A549 (cell line): ENCODE results near the gene PLTP.

Experiments used
- EP300 ChIP-seq, 2 experiments: fragments of >200 bp; sonication (Bioruptor Twin); formaldehyde crosslinking; IDR thresholded peaks; 2 replicates in 1 of 2; 3 replicates in 1 of 2; pipeline ENCODE4 v1.6.1; 2016 to 2017
- FOXS1 ChIP-seq: fragments of 250-450 bp; sonication (Bioruptor Pico); IDR thresholded peaks from 2 replicates; pipeline ENCODE4 v1.5.0; 2020; ENCODE audit warnings: mild to moderate bottlenecking, moderate library complexity
- KDM5A ChIP-seq: fragments of 200-600 bp; sonication (generic); IDR thresholded peaks from 2 replicates; pipeline ENCODE4 v1.6.1; 2016; ENCODE audit warnings: antibody characterized with exemption, mild to moderate bottlenecking
- MYC ChIP-seq: IDR thresholded peaks from 2 replicates; pipeline ENCODE4 v1.6.1; 2012; ENCODE audit warnings: mild to moderate bottlenecking, inconsistent platforms, low read length, improper control_type of control experiment, borderline replicate concordance
- POLR2A ChIP-seq: IDR thresholded peaks from 2 replicates; pipeline ENCODE4 v1.6.1; 2012; ENCODE audit warnings: mild to moderate bottlenecking, low read length
- RAD21 ChIP-seq, 2 experiments: fragments of >200 bp in 1 of 2; sonication (Bioruptor Twin) in 1 of 2; formaldehyde crosslinking in 1 of 2; IDR thresholded peaks in 1 of 2; conservative IDR thresholded peaks in 1 of 2; 2 replicates in 1 of 2; 3 replicates in 1 of 2; pipeline ENCODE4 v1.6.1; 2012 to 2018; ENCODE audit warnings: inconsistent platforms in 1 of 2
- ZNF302 ChIP-seq: fragments of 250-450 bp; sonication (Bioruptor Pico); IDR thresholded peaks from 2 replicates; pipeline ENCODE4 v1.9.0; 2021; ENCODE audit warnings: inconsistent platforms, mild to moderate bottlenecking, moderate library complexity
- ZSCAN20 ChIP-seq: fragments of 250-450 bp; sonication (Bioruptor Pico); IDR thresholded peaks from 2 replicates; pipeline ENCODE4 v1.8.0; 2022; ENCODE audit warnings: mild to moderate bottlenecking, moderate library complexity
- TF ChIP-seq, protein P1 (sequence below): fragments of >200 bp; sonication (Bioruptor Twin); formaldehyde crosslinking; IDR thresholded peaks from 3 replicates; pipeline ENCODE4 v1.5.1; 2016
- TF ChIP-seq, protein P2 (sequence below): fragments of 450-650 bp; IDR thresholded peaks from 2 replicates; pipeline ENCODE4 v1.6.1; 2014; ENCODE audit warnings: antibody characterized with exemption
- TF ChIP-seq, protein P3 (sequence below): fragments of 200-600 bp; sonication (generic); IDR thresholded peaks from 2 replicates; pipeline ENCODE4 v1.6.1; 2016; ENCODE audit warnings: antibody characterized with exemption, mild to moderate bottlenecking, moderate library complexity
- TF ChIP-seq, protein P4 (sequence below): IDR thresholded peaks from 2 replicates; pipeline ENCODE4 v1.6.1; 2012

DNA sequence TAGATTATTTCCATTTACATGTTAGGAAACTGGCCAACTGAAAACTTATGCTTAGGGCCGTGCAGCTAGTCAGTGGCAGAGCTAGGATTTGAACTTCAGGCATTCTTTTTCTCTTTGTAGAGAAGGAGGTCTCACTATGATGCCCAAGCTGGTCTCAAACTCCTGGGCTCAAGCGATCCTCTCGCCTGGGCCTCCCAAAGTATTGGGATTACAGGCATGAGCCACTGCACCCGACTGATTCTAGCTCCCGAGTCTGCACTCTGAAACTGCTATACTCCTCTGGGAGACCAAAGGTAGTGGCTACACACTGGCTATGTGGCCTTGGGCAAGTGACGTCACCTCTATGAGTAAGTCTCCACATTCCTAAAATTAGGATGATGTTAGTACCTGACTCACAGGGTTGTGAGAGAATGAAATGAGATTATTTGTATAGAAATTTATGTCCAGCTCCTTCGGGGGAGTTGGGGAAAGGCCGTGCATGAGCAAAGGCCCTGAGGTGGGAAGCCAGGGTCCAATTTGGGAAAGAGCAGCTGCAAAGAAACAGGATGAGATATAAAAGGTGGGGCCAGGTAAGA, 6.4 kb downstream of the PLTP start:
- TF ChIP-seq POLR2A (no peak), MYC (no peak), KDM5A (no peak), ZNF302 (CRISPR knock-in tag) (no peak), RAD21 (conservative IDR thresholded peaks at IDR 0.05 in 1 of 2, IDR thresholded peaks at IDR 0.05 in 1 of 2) (no peak), EP300 (IDR thresholded peaks at IDR 0.05) (no peak), FOXS1 (CRISPR knock-in tag) (no peak), ZSCAN20 (CRISPR knock-in tag) (no peak)
- TF ChIP-seq, protein P1, sequence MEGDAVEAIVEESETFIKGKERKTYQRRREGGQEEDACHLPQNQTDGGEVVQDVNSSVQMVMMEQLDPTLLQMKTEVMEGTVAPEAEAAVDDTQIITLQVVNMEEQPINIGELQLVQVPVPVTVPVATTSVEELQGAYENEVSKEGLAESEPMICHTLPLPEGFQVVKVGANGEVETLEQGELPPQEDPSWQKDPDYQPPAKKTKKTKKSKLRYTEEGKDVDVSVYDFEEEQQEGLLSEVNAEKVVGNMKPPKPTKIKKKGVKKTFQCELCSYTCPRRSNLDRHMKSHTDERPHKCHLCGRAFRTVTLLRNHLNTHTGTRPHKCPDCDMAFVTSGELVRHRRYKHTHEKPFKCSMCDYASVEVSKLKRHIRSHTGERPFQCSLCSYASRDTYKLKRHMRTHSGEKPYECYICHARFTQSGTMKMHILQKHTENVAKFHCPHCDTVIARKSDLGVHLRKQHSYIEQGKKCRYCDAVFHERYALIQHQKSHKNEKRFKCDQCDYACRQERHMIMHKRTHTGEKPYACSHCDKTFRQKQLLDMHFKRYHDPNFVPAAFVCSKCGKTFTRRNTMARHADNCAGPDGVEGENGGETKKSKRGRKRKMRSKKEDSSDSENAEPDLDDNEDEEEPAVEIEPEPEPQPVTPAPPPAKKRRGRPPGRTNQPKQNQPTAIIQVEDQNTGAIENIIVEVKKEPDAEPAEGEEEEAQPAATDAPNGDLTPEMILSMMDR, result no peak
- TF ChIP-seq, protein P2, sequence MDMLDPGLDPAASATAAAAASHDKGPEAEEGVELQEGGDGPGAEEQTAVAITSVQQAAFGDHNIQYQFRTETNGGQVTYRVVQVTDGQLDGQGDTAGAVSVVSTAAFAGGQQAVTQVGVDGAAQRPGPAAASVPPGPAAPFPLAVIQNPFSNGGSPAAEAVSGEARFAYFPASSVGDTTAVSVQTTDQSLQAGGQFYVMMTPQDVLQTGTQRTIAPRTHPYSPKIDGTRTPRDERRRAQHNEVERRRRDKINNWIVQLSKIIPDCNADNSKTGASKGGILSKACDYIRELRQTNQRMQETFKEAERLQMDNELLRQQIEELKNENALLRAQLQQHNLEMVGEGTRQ, result no peak
- TF ChIP-seq, protein P3, sequence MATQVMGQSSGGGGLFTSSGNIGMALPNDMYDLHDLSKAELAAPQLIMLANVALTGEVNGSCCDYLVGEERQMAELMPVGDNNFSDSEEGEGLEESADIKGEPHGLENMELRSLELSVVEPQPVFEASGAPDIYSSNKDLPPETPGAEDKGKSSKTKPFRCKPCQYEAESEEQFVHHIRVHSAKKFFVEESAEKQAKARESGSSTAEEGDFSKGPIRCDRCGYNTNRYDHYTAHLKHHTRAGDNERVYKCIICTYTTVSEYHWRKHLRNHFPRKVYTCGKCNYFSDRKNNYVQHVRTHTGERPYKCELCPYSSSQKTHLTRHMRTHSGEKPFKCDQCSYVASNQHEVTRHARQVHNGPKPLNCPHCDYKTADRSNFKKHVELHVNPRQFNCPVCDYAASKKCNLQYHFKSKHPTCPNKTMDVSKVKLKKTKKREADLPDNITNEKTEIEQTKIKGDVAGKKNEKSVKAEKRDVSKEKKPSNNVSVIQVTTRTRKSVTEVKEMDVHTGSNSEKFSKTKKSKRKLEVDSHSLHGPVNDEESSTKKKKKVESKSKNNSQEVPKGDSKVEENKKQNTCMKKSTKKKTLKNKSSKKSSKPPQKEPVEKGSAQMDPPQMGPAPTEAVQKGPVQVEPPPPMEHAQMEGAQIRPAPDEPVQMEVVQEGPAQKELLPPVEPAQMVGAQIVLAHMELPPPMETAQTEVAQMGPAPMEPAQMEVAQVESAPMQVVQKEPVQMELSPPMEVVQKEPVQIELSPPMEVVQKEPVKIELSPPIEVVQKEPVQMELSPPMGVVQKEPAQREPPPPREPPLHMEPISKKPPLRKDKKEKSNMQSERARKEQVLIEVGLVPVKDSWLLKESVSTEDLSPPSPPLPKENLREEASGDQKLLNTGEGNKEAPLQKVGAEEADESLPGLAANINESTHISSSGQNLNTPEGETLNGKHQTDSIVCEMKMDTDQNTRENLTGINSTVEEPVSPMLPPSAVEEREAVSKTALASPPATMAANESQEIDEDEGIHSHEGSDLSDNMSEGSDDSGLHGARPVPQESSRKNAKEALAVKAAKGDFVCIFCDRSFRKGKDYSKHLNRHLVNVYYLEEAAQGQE, result no peak
- TF ChIP-seq, protein P4, sequence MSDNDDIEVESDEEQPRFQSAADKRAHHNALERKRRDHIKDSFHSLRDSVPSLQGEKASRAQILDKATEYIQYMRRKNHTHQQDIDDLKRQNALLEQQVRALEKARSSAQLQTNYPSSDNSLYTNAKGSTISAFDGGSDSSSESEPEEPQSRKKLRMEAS, result no peak; the same call in 1 of the 2 replicates
